Measurements from ENCODE around the gene BRSK2.

GRCh38 chr11:1433568-1433967 is 43.8 kb downstream of the BRSK2 start:
- TF ChIP-seq, protein P1, sequence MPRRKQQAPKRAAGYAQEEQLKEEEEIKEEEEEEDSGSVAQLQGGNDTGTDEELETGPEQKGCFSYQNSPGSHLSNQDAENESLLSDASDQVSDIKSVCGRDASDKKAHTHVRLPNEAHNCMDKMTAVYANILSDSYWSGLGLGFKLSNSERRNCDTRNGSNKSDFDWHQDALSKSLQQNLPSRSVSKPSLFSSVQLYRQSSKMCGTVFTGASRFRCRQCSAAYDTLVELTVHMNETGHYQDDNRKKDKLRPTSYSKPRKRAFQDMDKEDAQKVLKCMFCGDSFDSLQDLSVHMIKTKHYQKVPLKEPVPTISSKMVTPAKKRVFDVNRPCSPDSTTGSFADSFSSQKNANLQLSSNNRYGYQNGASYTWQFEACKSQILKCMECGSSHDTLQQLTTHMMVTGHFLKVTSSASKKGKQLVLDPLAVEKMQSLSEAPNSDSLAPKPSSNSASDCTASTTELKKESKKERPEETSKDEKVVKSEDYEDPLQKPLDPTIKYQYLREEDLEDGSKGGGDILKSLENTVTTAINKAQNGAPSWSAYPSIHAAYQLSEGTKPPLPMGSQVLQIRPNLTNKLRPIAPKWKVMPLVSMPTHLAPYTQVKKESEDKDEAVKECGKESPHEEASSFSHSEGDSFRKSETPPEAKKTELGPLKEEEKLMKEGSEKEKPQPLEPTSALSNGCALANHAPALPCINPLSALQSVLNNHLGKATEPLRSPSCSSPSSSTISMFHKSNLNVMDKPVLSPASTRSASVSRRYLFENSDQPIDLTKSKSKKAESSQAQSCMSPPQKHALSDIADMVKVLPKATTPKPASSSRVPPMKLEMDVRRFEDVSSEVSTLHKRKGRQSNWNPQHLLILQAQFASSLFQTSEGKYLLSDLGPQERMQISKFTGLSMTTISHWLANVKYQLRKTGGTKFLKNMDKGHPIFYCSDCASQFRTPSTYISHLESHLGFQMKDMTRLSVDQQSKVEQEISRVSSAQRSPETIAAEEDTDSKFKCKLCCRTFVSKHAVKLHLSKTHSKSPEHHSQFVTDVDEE (CRISPR knock-in tag; IDR thresholded peaks at IDR 0.05), result no peak
- TF ChIP-seq, protein P2, sequence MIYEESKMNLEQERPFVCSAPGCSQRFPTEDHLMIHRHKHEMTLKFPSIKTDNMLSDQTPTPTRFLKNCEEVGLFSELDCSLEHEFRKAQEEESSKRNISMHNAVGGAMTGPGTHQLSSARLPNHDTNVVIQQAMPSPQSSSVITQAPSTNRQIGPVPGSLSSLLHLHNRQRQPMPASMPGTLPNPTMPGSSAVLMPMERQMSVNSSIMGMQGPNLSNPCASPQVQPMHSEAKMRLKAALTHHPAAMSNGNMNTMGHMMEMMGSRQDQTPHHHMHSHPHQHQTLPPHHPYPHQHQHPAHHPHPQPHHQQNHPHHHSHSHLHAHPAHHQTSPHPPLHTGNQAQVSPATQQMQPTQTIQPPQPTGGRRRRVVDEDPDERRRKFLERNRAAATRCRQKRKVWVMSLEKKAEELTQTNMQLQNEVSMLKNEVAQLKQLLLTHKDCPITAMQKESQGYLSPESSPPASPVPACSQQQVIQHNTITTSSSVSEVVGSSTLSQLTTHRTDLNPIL (CRISPR knock-in tag; IDR thresholded peaks at IDR 0.05; ENCODE audit: low read depth), result no peak

Measured in SK-N-SH treated with all-trans-retinoic acid at 6 μM for 48 hours (cell line).